Activated gamma-delta T cell (primary cell): Measurements from ENCODE around the gene MED15.

ENCODE experiments used
- DNase-seq: peaks from one replicate; lab custom pipeline; 2025; lab: John Stamatoyannopoulos, UW

MED15 gene

DNA sequence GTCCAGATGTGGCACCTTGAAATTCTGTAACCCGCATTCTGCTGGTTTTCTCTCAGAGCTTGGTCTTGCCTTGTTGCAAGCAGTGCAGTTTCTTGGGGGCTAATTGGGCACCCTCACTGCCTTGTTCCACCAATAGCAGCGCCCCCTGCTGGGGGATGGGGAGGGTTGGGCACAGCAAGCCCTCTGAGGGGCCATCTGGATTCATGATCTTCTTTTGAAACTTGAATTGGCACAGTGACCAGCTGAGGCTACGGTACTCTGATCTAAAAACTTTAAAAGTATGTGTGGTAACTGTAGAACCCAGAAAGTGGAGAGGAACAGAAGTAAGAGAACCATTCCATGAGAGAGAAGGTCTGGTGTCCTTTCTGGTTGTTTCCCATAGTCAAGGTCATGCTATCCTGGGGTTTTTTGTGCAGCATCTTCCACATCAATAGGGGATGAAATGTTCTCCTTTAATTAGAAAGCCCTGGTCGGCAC lies 64.2 kb downstream of the MED15 start:
- no peak for DNase-seq

DNA sequence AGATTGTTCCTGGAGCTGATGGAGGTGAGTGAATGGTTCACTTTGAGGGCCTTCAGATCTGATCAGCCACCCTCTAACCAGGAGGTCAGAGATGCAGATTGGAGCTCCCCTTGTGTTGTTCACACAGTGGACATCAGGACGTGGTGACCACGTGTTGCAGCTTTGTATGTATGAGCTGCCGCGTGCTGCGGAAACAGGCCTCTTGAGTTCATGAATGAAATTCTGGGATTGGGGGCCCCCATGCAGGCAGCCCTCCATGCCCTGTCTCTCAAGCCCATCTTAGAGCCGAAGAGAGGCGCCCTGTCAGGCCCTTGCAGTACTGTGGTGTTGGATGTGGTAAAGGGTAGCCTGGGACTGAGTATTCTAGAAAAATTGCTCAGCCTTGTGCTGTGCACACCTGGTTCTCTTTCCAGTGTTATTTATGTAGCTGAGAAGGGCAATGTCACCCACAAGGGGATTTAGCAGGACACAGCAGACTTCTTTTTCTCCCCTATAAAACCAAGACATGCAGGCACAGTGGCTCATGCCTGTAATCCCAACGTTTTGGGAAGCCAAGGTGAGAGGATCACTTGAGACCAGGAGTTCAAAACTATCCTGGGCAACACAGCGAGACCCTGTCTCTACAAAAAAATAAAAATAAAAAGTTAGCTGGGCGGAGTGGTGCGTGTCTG lies 64.9 kb downstream of the MED15 start:
- DNase-seq = no peak

DNA sequence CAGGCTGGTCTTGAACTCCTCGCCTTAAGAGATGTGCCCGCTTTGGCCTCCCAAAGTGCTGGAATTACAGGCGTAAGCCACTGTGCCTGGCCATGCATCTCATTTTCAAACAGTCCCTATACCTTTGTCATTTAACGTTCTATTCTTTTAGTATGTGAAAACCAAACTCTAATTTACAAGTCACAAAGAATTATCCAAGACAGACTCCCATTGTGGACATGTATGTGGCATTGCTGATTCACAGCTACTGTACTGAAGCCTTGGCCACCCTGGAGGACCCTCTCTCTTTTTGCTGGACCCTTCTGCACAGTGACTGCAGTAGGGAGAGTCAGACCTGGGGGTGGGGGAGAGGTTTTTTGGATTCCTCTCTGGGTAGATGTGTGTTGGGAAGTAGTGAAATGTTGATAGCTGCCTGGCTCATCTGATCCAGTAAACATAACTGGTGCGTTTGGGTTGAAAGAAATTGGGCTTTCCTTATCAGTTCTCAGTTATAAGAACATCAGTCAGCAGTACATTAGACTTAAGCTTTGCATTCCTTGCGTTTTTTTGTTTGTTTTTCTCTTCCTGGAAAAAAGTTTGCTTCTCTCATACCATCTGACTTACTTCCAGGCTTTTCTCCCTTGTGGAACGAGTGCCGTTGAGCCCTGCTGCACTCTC lies 65.9 kb downstream of the MED15 start:
- DNase-seq = no peak

DNA sequence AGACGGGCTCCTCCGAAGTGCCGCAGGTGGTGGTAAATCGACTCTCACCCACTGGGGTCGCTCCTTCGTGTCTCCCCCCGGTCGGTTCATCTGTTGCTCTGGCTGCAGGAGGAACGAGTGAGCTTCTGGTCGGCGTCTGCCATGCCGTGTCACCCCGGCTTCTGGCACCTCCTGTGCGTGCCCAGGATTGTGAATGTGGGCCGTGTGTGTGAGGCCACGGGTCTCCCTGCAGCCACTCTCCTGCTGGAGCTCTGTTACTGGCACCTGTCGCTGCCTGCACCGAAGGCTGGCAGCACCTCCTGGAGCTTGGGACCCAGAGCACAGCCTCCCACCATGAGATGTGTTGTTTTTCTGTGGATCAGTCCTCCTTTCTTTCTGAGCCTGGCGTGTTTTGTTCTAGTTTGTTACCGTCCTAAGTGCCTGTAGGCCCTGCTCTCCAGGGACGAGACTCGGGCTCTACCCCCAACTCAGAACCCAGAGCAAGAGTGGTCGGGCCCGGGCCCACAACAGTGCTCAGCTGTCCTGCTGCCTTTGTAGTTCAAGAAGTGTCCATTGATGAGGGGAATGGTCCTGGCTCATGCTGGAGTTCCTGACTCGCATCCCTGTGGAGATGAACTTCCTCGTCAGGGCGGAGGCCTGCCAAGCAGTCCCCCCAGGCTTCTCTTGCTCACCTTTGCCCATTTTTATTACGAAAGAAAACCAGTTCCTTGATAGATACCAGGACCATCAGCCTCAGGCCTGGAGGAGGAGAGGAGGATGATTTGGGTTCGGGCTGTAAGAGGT lies 66.6 kb downstream of the MED15 start:
- DNase-seq = no peak

DNA sequence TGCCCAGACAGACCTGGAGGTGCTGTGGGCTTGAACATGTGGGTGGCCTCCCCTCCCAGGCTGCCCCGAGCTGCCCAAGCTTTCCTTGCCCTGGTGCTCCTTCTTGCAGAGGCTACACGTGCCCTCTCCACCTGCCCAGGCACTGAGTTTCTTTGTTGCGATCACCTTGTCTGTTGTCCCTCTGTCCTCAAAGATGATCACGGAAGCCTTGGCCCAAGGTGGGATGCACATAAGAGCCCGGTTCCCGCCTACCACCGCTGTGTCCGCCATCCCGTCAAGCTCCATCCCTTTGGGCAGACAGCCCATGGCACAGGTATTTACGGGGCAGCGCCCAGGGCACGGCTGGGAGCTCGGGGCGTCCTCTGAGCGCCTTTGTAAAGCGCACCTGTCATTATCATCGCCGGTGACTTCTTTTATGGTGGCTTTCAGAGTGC lies 67.5 kb downstream of the MED15 start:
- no peak for DNase-seq

DNA sequence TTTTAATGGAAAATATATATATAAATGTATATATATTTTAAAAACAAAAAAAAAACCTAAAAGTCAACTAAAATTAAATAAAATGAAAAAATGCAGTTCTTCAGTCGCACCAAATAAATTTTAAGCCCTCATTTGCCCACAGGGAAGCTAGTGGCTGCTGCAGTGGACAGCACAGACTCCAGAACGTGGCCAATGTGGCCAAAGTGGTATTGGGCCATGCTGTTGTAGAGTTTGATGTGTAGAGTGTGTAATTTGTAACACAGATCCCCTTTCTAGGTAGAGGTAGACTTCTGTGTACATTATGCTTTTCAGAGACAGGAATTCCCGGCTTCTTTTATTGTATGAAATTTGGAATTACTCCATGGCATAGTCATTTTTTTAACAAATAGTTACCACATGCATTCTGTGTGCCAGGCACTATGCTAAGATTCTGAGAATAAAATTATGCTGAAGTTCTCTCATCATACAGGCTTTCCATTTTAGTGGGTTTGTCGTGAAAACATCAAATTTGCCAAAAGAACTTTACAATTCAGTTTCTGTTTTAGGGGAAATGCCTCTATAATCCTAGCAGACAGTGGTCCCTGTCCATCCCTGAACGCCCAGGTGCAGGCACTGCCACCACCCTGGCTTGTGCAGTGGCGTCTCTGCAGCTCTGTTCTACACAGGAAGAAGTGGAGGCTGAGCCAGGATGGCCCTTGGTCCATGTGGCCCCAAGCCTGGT lies 68.5 kb downstream of the MED15 start:
- DNase-seq = no peak

DNA sequence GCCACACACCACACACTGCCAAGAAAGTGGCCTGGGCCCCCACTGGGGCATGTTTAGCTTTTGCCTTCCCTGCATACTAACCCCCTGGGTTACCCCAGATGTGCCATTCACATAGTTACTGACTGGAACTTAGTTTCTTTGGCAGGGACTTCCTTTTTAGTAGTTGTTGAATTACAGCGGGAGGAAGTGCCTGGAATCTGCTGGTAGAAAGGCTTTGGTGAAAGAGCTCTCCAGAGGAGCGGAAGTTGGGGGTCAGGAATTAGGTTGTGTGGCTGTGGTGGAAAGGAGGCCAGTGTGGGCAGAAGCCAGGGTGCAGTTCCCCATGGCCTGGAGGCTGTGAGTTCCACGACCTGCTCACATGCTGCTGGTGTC lies 69.0 kb downstream of the MED15 start:
- no peak for DNase-seq

DNA sequence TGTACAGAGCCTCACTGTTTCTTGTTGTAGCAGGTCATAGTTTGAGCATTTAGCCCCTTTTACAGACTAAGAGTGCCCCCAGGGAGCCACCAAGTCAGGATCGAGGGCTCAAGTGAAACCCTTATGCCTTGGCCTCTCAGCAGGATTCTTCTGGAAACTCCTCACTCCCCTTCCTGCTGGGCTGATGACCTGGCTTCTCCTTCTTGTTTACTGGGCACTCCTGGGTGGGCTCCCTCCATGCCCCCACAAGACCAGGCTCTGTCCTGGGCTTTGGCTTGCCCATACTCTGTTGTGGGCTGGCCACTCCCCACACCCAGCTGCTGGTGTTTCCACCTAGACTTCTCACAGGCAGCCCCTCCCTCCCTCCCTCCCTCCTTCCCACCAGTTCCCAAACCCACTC lies 69.6 kb downstream of the MED15 start:
- no peak for DNase-seq

DNA sequence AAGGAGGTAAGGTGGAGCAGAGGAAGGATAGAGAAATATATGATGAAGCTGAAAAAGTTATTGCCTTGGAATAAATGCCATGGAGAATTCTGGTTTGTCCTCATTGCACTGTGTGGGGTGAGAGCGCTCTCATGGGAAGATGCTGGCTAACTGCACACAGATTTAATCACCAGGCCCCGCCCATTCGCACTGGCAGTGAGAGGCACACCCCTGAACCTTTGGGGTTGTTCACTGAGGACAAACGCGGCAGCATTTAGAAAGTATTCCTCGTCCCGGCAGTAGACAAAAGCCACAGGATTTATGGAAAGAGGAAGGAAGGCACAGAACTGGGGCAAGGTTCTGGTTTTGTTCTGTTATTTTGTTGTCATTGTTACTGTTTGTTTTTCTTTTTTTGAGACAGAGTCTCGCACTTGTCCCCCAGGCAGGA lies 70.2 kb downstream of the MED15 start:
- no peak for DNase-seq

DNA sequence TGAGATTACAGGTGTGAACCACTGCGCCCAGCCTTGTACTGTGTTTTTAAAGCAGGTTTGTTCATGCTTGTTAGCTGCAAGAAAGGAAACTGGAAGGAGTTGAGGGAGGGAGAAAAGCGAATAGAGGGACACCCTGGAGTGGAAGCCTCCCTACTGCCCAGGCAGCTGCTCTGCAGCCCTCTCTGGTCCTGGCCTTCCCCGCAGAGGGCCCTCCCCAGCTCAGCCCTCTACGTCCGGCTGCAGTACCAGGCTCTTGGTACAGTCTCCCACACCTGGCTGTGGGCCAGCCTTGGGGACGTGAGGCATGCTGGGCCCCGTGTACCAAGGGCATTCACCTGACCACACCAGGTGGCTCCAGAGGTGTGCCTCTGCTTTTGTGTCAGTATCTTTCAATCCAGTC lies 70.8 kb downstream of the MED15 start:
- no peak for DNase-seq

DNA sequence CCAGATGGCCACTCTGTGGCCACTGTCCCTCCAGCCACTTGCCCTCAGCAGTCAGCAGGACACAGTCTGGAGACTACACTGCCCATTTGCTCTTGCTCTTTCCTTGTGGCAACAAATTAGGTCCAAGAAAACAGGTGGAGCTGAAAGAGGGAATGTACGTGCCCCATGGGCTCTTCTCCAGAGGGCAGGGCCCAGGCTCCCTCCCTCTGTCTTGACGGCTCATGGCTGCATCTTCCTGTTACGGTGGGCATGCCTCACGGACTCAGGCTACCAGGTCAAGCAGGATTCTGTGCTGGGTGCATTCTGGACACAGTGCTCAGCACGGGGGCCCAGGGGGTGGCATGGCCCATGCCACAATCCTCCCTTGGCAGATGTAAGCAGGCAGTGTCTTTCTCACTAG lies 71.3 kb downstream of the MED15 start:
- DNase-seq = no peak

DNA sequence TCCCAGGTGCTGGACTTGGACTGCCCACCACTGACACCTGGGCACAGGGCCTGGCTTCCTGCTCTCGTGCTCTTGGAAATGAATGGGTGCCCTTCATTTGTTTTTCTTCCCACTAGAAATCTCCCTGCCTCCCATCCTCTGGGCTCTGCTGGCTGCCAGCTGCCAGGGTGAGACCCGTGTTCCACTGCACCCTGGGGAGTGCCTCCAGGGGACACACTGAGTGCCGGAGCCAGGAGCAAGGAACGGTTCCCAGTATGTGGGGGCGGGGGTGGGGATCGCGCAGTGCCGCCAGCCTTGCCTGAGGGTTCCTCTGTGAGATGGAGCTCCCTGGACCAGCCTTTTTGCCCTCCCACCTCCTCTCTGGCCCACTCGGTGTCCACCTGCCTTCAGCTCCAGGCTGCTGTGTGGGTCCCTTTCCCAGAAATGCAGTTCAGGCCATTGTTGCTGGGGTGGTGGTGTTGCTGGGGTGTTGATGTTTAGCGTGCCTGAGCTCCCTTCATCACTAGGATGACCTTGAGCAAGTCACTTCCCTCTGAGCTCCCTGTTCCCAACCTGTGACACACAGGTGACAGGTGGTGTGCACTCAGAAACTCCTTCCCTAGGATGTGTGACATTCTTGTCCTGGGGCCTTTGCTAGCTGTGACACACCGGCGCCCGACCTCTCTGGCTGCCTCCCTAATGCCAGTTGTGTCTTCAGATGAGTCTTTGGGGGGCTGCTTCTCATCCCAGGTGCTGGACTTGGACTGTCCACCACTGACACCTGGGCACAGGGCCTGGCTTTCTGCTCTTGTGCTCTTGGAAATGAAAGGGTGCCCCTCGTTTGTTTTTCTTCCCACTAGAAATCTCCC lies 72.1 kb downstream of the MED15 start:
- DNase-seq = no peak

DNA sequence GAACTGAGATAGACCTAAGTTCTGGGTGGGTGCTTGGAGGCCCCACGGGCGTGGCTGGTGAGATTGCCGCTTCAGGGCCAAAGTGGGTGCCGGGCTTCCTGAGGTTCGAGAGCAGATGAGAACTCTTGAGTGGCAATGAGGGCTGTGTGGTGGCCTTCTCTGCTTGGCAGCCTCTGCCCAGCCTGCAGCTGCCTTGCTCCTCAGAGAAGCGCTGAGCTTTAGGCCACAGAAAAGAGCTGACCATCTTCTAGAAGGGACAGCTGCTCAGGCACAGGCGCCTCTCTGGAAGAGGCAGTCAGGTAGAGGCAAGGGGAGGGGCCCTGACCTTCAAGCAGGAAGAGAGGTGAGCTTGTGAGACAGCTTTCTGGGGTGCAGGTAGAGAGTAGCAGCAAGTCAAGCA lies 72.8 kb downstream of the MED15 start:
- DNase-seq = no peak

DNA sequence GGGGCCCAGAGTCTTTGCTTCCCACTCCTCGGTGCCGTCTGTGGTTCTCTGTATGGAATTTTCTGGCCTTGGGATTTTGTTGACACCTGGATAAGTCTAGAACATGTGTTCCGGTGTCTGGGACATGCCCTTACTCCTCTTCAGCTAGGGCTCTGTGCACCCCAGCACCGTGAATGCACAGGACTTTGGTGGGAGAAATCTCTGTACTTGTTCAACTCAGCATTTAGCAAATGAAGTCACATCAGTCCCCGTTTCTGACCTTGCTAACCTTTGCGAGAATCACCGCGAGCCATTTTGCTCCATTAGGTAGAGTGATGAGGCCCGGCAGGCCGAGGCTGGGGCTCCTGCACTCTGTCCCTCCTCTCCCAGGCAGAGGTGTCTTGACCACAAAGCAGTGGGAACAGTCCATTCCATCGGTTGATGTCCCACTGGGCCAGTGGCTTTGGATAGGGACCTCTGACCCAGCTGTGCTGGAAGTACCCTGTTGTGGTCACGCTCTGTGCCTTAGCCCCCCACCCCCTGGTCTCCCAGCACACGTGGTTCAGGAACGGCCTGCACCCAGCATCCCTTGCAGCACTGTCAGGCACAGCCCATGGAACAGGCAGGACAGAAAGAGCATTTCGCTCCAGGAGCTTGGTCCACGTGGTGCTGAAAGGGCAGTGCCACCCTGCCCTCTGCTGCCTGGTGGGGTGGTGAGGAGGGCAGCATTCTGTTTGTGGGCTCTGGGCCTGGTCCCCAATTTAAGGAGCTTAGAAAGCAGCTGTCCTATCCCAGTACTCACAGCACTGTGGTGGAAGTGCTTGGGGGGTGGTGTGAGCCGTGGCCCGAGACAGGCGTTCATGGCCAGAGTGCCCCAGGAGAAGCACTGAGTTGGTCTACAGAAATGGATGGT lies 73.4 kb downstream of the MED15 start:
- DNase-seq = no peak

DNA sequence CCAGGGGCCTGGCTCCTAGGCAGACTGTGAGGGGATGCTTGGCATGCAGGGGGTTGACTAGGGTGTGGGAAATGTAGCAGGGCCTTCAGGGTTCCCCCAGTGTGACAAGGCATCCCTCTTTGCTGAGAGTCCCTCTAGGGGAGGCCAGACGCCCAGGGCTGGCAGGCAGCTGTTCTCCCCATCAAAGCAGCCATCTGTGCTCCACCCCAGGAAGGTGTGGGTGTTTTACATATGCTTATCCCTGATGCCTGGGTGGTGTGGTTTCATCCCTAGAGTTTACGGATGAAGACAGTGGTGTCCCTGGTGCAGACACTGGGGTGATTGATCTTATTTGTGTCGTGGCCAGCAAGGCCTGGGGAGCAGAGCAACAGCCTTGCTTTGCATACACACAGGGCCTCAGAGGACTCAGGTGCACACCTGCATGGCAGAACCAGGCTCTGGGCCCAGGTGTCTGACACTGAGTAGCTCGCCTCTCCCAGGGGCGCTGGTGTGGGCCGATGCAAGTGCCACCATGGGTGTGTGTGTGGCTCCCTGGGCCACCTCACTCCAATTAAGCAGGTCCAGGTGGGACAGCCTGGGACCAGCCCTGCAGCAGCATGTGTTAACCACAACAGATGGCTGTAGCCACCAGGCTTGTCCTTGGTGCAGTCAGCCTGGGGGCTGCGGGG lies 74.2 kb downstream of the MED15 start:
- no peak for DNase-seq

DNA sequence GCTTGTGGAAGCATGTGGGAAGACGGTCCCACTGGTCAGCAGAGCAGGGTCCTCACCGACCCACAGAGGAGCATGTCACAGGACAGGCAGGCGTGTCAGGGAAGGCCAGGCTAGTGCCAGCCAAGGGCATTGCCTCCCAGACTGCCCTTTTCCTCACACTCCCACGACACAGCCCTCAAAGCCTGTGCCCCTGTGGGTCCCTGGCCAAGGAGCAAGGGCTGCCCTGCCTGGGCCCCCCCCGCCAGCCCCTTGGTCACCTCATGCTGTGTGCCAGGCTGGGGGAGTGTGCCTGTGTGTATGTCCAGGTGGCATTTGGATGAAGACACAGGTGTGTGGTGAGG lies 74.7 kb downstream of the MED15 start:
- DNase-seq = no peak

DNA sequence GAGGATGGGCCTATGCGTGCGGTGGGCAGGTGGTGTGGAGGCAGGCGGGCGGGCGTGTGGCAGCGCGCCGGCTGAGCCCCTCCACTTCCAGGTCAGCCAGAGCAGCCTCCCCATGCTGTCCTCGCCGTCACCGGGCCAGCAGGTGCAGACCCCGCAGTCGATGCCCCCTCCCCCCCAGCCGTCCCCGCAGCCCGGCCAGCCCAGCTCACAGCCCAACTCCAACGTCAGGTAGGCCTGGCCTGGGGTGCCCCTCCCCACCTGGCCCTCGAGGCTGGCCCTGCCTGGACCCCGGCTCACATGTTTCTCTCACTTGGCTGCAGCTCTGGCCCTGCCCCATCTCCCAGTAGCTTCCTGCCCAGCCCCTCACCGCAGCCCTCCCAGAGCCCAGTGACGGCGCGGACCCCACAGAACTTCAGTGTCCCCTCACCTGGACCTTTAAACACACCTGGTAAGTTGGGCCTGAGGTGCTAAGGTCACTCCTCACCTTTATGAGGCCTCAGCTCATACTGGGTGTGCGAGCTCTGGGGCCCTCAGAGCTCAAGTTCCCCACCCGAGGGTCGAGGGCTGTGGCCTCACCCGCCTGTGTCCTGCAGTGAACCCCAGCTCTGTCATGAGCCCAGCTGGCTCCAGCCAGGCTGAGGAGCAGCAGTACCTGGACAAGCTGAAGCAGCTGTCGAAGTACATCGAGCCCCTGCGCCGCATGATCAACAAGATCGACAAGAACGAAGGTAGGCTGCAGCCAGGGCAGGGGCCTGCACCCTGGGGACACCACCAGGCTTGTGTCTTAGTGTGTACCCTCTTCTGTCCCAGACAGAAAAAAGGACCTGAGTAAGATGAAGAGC lies 75.3 kb downstream of the MED15 start:
- no peak for DNase-seq

DNA sequence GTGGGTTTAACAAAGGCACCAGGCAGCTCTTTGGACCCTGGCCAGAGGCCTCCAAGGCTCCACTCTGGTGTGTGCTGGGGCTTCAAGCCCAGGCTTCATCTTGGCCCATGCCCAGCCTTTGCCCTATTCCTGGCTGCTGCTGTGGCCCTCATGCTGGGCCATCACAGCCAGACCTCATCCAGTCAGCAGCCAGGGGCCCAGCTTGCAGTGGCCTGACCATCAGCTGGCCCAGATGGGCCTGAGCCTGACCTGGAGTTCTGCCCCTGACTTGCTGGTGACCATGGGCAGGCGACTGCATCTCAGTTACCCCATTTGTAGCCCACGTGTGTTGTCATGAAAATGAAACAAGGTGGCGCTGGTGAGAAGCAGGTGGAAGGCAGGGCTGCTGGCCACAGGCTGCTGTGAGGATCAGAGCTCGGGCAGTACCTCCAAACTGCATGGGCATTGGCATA lies 76.1 kb downstream of the MED15 start:
- DNase-seq = no peak
